GM23338 (cell line): ENCODE measurements around the gene CTNND2. TPM values are rescaled to one million over a fixed set of nuclear protein-coding genes. Genes with fewer than 3 reads are reported as not detected.

Source experiments
- ATAC-seq: fragments of 200-7000 bp; cut with Tn5 transposase; 3 replicates; pipeline ENCODE4 v1.9.1; 2020
- DNase-seq: peaks from one replicate; pipeline ENCODE4 v3.0.0-alpha.2; 2015; ENCODE audit warnings: low spot score
- H2AFZ ChIP-seq: fragments of 200-600 bp; sonication (generic); 2 replicates; pipeline ENCODE4 v1.8.0; 2016; ENCODE audit warnings: antibody characterized with exemption, mild to moderate bottlenecking, moderate library complexity
- H3F3A ChIP-seq: fragments of 200-600 bp; sonication (generic); replicated peaks from 2 replicates; pipeline ENCODE4 v1.8.0; 2017; ENCODE audit warnings: antibody characterized with exemption, mixed run types, low read depth
- H3K27ac ChIP-seq: fragments of 200-600 bp; sonication (generic); 2 replicates; pipeline ENCODE4 v1.6.1; 2016; ENCODE audit warnings: low read depth
- H3K27me3 ChIP-seq: fragments of 200-600 bp; sonication (generic); 2 replicates; pipeline ENCODE4 v1.8.0; 2016; ENCODE audit warnings: mild to moderate bottlenecking, mixed run types, moderate library complexity; ENCODE audit not compliant: insufficient read depth
- H3K36me3 ChIP-seq: fragments of 200-600 bp; sonication (generic); 2 replicates; pipeline ENCODE4 v1.8.0; 2016; ENCODE audit warnings: mild to moderate bottlenecking; ENCODE audit not compliant: insufficient read depth
- H3K4me1 ChIP-seq: fragments of 200-600 bp; sonication (generic); 2 replicates; pipeline ENCODE4 v1.8.0; 2016; ENCODE audit warnings: mild to moderate bottlenecking, moderate library complexity; ENCODE audit not compliant: insufficient read depth
- H3K4me2 ChIP-seq: fragments of 200-600 bp; sonication (generic); 2 replicates; pipeline ENCODE4 v1.7.1; 2017; ENCODE audit warnings: mixed run types
- H3K4me3 ChIP-seq: fragments of 200-600 bp; sonication (generic); 2 replicates; pipeline ENCODE4 v1.6.1; 2016; ENCODE audit warnings: mixed run types
- H3K79me2 ChIP-seq: fragments of 200-600 bp; sonication (generic); replicated peaks from 2 replicates; pipeline ENCODE4 v1.8.0; 2017; ENCODE audit warnings: mild to moderate bottlenecking; ENCODE audit not compliant: insufficient read depth
- H3K9me2 ChIP-seq: fragments of 200-600 bp; sonication (generic); 2 replicates; pipeline ENCODE4 v1.8.0; 2017; ENCODE audit not compliant: insufficient read depth
- H4K20me1 ChIP-seq: fragments of 200-600 bp; sonication (generic); replicated peaks from 2 replicates; pipeline ENCODE4 v1.8.0; 2017; ENCODE audit warnings: mild to moderate bottlenecking; ENCODE audit not compliant: insufficient read depth
- H3K27ac Mint-ChIP-seq: 2 replicates; pipeline ENCODE4 v1.8.0; 2020; ENCODE audit warnings: inconsistent platforms, mild to moderate bottlenecking, moderate library complexity, mixed read lengths
- H3K27me3 Mint-ChIP-seq: 3 replicates; pipeline ENCODE4 v1.8.0; 2022; ENCODE audit warnings: low read depth, mild to moderate bottlenecking, moderate library complexity, mixed read lengths, inconsistent platforms; ENCODE audit not compliant: insufficient read depth, poor library complexity
- H3K36me3 Mint-ChIP-seq: 3 replicates; pipeline ENCODE4 v1.8.0; 2021; ENCODE audit warnings: low read depth, mild to moderate bottlenecking, inconsistent platforms, moderate library complexity, mixed read lengths
- H3K4me1 Mint-ChIP-seq: 3 replicates; pipeline ENCODE4 v1.8.0; 2020; ENCODE audit warnings: mild to moderate bottlenecking, inconsistent platforms, mixed read lengths
- H3K4me3 Mint-ChIP-seq: 3 replicates; pipeline ENCODE4 v1.8.0; 2021; ENCODE audit warnings: moderate library complexity, mild to moderate bottlenecking, inconsistent platforms, mixed read lengths
- H3K9me3 Mint-ChIP-seq: 3 replicates; pipeline ENCODE4 v1.8.0; 2020; ENCODE audit warnings: moderate library complexity, mild to moderate bottlenecking, inconsistent platforms, mixed read lengths
- EZH2 ChIP-seq: fragments of 200-600 bp; sonication (generic); IDR thresholded peaks from one replicate; pipeline ENCODE4 v1.8.0; 2017; ENCODE audit warnings: antibody characterized with exemption, mild to moderate bottlenecking, low read depth; ENCODE audit not compliant: unreplicated experiment
- EZH2phosphoT487 ChIP-seq: fragments of 200-600 bp; sonication (generic); IDR thresholded peaks from one replicate; pipeline ENCODE4 v1.8.1; 2018; ENCODE audit warnings: antibody characterized with exemption; ENCODE audit not compliant: unreplicated experiment
- JUNB ChIP-seq: IDR thresholded peaks from one replicate; pipeline ENCODE4 v1.6.1; 2016; ENCODE audit warnings: antibody characterized with exemption; ENCODE audit not compliant: unreplicated experiment
- STAT1 ChIP-seq: IDR thresholded peaks from one replicate; pipeline ENCODE4 v1.6.1; 2016; ENCODE audit warnings: antibody characterized with exemption; ENCODE audit not compliant: unreplicated experiment
- ZNF114 ChIP-seq: fragments of 250-450 bp; sonication (Bioruptor Pico); IDR thresholded peaks from 2 replicates; pipeline ENCODE4 v1.5.0; 2020; ENCODE audit warnings: mild to moderate bottlenecking, moderate library complexity
- ZNF331 ChIP-seq: fragments of 250-450 bp; sonication (Bioruptor Pico); IDR thresholded peaks from 2 replicates; pipeline ENCODE4 v1.5.0; 2020; ENCODE audit warnings: low read depth, mild to moderate bottlenecking, moderate library complexity
- polyA plus RNA-seq: library from polyadenylated mRNA; unstranded; fragments of >200 nt; fragmentation: Nextera tagmentation; extraction: Ambion mirVana; gene quantifications from 2 replicates; pipeline ENCODE4 v1.2.1, GENCODE V29; 2016
- total RNA-seq: library from RNA; depleted of rRNA; stranded (reverse); fragments of >200 nt; shearing (Covaris generic); gene quantifications from 2 replicates; pipeline ENCODE4 v1.2.3, GENCODE V29; 2014
- TF ChIP-seq, protein P1 (sequence below): fragments of 250-450 bp; sonication (Bioruptor Pico); IDR thresholded peaks from 2 replicates; pipeline ENCODE4 v1.5.0; 2020; ENCODE audit warnings: mild to moderate bottlenecking, moderate library complexity
- TF ChIP-seq, protein P2 (sequence below): IDR thresholded peaks from one replicate; pipeline ENCODE4 v1.6.1; 2018; ENCODE audit warnings: antibody characterized with exemption; ENCODE audit not compliant: unreplicated experiment
- TF ChIP-seq, protein P3 (sequence below), 2 experiments: fragments of 200-600 bp in 1 of 2; sonication (generic) in 1 of 2; conservative IDR thresholded peaks; 2 replicates each; pipeline versions ENCODE4 v1.5.1 to v1.6.1; 2016 to 2017; ENCODE audit warnings: antibody characterized with exemption in 2 of 2, low read depth in 2 of 2, mild to moderate bottlenecking in 2 of 2, moderate library complexity in 1 of 2

CTNND2 gene
- total and polyA plus RNA-seq, 2 experiments from 2014 or later, result 5.1 to 7.0 TPM

DNA sequence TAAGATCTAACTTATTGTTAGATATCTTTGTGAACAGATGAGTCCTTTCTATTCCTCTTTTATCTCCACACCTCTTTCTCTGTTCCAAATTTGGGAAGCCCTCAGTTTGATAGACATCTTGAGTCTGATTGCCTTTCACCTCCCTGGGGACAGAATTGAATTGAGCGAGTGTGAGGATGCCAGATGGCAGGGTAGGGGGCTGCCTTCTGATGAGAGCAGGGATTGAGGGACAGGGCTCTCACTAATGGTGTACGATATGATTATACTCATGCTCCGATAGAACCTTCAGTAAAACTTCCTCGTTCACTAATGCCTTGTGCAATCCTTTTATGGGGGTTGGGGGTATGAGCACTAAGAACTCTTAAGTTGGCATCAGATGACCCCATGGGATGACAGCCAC, 971.1 kb downstream of the CTNND2 start (continued):
- TF ChIP-seq, protein P1, sequence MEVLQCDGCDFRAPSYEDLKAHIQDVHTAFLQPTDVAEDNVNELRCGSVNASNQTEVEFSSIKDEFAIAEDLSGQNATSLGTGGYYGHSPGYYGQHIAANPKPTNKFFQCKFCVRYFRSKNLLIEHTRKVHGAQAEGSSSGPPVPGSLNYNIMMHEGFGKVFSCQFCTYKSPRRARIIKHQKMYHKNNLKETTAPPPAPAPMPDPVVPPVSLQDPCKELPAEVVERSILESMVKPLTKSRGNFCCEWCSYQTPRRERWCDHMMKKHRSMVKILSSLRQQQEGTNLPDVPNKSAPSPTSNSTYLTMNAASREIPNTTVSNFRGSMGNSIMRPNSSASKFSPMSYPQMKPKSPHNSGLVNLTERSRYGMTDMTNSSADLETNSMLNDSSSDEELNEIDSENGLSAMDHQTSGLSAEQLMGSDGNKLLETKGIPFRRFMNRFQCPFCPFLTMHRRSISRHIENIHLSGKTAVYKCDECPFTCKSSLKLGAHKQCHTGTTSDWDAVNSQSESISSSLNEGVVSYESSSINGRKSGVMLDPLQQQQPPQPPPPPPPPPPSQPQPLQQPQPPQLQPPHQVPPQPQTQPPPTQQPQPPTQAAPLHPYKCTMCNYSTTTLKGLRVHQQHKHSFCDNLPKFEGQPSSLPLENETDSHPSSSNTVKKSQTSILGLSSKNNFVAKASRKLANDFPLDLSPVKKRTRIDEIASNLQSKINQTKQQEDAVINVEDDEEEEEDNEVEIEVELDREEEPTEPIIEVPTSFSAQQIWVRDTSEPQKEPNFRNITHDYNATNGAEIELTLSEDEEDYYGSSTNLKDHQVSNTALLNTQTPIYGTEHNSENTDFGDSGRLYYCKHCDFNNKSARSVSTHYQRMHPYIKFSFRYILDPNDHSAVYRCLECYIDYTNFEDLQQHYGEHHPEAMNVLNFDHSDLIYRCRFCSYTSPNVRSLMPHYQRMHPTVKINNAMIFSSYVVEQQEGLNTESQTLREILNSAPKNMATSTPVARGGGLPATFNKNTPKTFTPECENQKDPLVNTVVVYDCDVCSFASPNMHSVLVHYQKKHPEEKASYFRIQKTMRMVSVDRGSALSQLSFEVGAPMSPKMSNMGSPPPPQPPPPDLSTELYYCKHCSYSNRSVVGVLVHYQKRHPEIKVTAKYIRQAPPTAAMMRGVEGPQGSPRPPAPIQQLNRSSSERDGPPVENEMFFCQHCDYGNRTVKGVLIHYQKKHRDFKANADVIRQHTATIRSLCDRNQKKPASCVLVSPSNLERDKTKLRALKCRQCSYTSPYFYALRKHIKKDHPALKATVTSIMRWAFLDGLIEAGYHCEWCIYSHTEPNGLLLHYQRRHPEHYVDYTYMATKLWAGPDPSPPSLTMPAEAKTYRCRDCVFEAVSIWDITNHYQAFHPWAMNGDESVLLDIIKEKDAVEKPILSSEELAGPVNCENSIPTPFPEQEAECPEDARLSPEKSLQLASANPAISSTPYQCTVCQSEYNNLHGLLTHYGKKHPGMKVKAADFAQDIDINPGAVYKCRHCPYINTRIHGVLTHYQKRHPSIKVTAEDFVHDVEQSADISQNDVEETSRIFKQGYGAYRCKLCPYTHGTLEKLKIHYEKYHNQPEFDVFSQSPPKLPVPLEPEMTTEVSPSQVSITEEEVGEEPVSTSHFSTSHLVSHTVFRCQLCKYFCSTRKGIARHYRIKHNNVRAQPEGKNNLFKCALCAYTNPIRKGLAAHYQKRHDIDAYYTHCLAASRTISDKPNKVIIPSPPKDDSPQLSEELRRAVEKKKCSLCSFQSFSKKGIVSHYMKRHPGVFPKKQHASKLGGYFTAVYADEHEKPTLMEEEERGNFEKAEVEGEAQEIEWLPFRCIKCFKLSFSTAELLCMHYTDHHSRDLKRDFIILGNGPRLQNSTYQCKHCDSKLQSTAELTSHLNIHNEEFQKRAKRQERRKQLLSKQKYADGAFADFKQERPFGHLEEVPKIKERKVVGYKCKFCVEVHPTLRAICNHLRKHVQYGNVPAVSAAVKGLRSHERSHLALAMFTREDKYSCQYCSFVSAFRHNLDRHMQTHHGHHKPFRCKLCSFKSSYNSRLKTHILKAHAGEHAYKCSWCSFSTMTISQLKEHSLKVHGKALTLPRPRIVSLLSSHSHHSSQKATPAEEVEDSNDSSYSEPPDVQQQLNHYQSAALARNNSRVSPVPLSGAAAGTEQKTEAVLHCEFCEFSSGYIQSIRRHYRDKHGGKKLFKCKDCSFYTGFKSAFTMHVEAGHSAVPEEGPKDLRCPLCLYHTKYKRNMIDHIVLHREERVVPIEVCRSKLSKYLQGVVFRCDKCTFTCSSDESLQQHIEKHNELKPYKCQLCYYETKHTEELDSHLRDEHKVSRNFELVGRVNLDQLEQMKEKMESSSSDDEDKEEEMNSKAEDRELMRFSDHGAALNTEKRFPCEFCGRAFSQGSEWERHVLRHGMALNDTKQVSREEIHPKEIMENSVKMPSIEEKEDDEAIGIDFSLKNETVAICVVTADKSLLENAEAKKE, result no peak

DNA sequence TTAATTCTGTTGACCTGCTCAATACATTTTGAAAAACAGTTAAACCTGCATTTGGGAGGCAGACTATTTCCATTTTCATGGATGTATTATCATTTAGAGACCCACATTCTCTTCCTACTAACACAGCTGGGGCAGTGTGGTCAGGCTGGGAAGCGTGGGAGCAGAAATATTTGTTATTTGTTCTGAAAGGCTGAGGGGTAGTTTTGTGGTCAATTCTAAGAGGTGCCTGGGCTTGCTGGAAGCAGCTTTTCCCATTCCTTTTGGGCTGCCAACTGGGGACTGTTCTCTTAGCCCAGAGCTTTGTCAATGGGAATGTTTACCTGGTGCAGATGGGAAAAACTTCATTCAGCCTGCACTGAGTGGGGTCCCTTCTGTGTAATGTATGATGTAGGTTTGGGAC, 971.8 kb downstream of the CTNND2 start:
- Mint-ChIP-seq H3K27ac (no peak overlapping the region), H3K36me3 (no peaks in the 10 kb centered on the region), H3K4me3 (no peak overlapping the region), H3K27me3 (peaks cover 2% of the 10 kb centered on the region), H3K4me1 (peaks cover 14% of the 10 kb centered on the region), H3K9me3 (peaks cover 6% of the 10 kb centered on the region; the same call in 1 of the 3 replicates)
- DNase-seq, result peak; percentile 6
- Histone ChIP-seq H2AFZ (no peak overlapping the region), H3K4me2 (no peak overlapping the region), H3K36me3 (no peaks in the 10 kb centered on the region), H3F3A (no peaks in the 10 kb centered on the region), H3K4me1 (no peaks in the 10 kb centered on the region; the same call in 1 of the 2 replicates), H3K79me2 (no peaks in the 10 kb centered on the region), H3K9me2 (peaks cover 8% of the 10 kb centered on the region; the same call in 1 of the 2 replicates), H3K4me3 (no peak overlapping the region), H3K27me3 (no peaks in the 10 kb centered on the region), H4K20me1 (no peaks in the 10 kb centered on the region), H3K27ac (no peak overlapping the region)
- TF ChIP-seq EZH2phosphoT487 (no peak), EZH2 (no peak), ZNF114 (CRISPR knock-in tag) (no peak)
- ATAC-seq, result no peak; the same call in 2 of the 3 replicates

DNA sequence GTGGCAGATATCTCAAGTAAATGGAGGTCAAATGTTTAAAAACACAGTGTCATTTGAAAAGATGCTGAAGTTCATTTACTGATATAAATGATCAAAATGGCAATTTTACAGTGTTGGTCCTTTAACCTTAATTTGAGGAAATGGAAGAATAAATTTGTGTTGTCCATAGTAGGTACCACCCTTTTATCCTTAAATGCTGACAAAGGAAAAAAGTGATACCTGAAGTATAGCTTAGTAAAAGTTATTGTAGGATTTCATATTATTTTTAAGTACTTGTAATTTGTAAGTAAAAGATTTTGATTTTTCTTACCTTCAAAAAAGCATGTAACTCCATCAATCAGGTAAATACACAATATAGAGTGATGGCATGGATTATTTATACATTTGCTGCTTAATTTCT, 976.6 kb downstream of the CTNND2 start:
- no peaks in the 10 kb centered on the region for H3K79me2 ChIP-seq
- H3K4me3 Mint-ChIP-seq, result no peak overlapping the region
- no peak overlapping the region for H3K27ac ChIP-seq
- no peak overlapping the region for H3K27ac Mint-ChIP-seq
- H3K36me3 ChIP-seq, result no peaks in the 10 kb centered on the region; the same call in 1 of the 2 replicates
- no peak overlapping the region for H2AFZ ChIP-seq
- peaks cover 7% of the 10 kb centered on the region for H3K4me1 Mint-ChIP-seq
- no peaks in the 10 kb centered on the region for H3K36me3 Mint-ChIP-seq
- peaks cover 19% of the 10 kb centered on the region; the same call in 2 of the 3 replicates for H3K9me3 Mint-ChIP-seq
- no peaks in the 10 kb centered on the region; the same call in 1 of the 2 replicates for H3K4me1 ChIP-seq
- DNase-seq, result no peak
- H3K4me2 ChIP-seq, result no peak overlapping the region
- H3K4me3 ChIP-seq, result no peak overlapping the region
- H3F3A ChIP-seq, result no peaks in the 10 kb centered on the region
- H3K9me2 ChIP-seq, result peaks cover 8% of the 10 kb centered on the region; the same call in 1 of the 2 replicates
- ATAC-seq, result no peak
- no peaks in the 10 kb centered on the region for H4K20me1 ChIP-seq
- H3K27me3 ChIP-seq, result no peaks in the 10 kb centered on the region
- no peaks in the 10 kb centered on the region for H3K27me3 Mint-ChIP-seq
- TF ChIP-seq, protein P2, sequence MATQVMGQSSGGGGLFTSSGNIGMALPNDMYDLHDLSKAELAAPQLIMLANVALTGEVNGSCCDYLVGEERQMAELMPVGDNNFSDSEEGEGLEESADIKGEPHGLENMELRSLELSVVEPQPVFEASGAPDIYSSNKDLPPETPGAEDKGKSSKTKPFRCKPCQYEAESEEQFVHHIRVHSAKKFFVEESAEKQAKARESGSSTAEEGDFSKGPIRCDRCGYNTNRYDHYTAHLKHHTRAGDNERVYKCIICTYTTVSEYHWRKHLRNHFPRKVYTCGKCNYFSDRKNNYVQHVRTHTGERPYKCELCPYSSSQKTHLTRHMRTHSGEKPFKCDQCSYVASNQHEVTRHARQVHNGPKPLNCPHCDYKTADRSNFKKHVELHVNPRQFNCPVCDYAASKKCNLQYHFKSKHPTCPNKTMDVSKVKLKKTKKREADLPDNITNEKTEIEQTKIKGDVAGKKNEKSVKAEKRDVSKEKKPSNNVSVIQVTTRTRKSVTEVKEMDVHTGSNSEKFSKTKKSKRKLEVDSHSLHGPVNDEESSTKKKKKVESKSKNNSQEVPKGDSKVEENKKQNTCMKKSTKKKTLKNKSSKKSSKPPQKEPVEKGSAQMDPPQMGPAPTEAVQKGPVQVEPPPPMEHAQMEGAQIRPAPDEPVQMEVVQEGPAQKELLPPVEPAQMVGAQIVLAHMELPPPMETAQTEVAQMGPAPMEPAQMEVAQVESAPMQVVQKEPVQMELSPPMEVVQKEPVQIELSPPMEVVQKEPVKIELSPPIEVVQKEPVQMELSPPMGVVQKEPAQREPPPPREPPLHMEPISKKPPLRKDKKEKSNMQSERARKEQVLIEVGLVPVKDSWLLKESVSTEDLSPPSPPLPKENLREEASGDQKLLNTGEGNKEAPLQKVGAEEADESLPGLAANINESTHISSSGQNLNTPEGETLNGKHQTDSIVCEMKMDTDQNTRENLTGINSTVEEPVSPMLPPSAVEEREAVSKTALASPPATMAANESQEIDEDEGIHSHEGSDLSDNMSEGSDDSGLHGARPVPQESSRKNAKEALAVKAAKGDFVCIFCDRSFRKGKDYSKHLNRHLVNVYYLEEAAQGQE, result no peak
- TF ChIP-seq JUNB (no peak), EZH2 (no peak), ZNF331 (no peak), STAT1 (no peak)
- TF ChIP-seq, protein P3, sequence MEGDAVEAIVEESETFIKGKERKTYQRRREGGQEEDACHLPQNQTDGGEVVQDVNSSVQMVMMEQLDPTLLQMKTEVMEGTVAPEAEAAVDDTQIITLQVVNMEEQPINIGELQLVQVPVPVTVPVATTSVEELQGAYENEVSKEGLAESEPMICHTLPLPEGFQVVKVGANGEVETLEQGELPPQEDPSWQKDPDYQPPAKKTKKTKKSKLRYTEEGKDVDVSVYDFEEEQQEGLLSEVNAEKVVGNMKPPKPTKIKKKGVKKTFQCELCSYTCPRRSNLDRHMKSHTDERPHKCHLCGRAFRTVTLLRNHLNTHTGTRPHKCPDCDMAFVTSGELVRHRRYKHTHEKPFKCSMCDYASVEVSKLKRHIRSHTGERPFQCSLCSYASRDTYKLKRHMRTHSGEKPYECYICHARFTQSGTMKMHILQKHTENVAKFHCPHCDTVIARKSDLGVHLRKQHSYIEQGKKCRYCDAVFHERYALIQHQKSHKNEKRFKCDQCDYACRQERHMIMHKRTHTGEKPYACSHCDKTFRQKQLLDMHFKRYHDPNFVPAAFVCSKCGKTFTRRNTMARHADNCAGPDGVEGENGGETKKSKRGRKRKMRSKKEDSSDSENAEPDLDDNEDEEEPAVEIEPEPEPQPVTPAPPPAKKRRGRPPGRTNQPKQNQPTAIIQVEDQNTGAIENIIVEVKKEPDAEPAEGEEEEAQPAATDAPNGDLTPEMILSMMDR (conservative IDR thresholded peaks at IDR 0.05; ENCODE audit: low read depth in 2 of 2), result no peak
